ENCODE results near the gene BAG3. TPM values are rescaled to one million over a fixed set of nuclear protein-coding genes. Genes with fewer than 3 reads are reported as not detected.

The BAG3 gene
- polyA plus RNA-seq, 1 donor from 2014 or later = 0.61 TPM

GRCh38 chr10:119642556-119643111 lies 8.5 kb upstream of the BAG3 start:
- Histone ChIP-seq H3K9me2 (ENCODE audit: insufficient read depth, low read length) (no peaks in the 10 kb centered on the region), H2AFZ (ENCODE audit: low read depth, low read length) (no peak overlapping the region), H3K79me2 (replicated peaks; ENCODE audit: insufficient read depth, low read length) (no peaks in the 10 kb centered on the region), H3K36me3 (ENCODE audit: insufficient read depth, low read length) (no peaks in the 10 kb centered on the region), H3K27ac (ENCODE audit: low read length) (no peak overlapping the region), H3F3A (ENCODE audit: insufficient read depth, low read length, poor library complexity, severe bottlenecking) (no peaks in the 10 kb centered on the region), H3K4me3 (ENCODE audit: low read length) (no peak overlapping the region), H3K27me3 (ENCODE audit: insufficient read depth, low read depth, low read length) (no peaks in the 10 kb centered on the region), H4K20me1 (ENCODE audit: insufficient read depth) (no peaks in the 10 kb centered on the region), H3K4me2 (ENCODE audit: low read length) (no peak overlapping the region), H3K9ac (ENCODE audit: low read length) (no peak overlapping the region), H3K9me3 (ENCODE audit: low read length) (no peaks in the 10 kb centered on the region)
- no peak for TF ChIP-seq MXI1 (conservative IDR thresholded peaks at IDR 0.05; ENCODE audit: poor library complexity, severe bottlenecking)
- no peak for TF ChIP-seq SMC3 (conservative IDR thresholded peaks at IDR 0.05; ENCODE audit: poor library complexity)
- no peak for TF ChIP-seq CTCF (IDR thresholded peaks at IDR 0.05; ENCODE audit: poor library complexity, severe bottlenecking)
- TF ChIP-seq RAD21 (conservative IDR thresholded peaks at IDR 0.05) = no peak
- no peak for TF ChIP-seq REST (IDR thresholded peaks at IDR 0.05; ENCODE audit: borderline replicate concordance)
- no peak for TF ChIP-seq EZH2 (IDR thresholded peaks at IDR 0.05; ENCODE audit: borderline replicate concordance, insufficient read depth, low read length, poor library complexity, severe bottlenecking)
- TF ChIP-seq POLR2AphosphoS5 (IDR thresholded peaks at IDR 0.05) = no peak
- no peak for TF ChIP-seq EP300 (conservative IDR thresholded peaks at IDR 0.05; ENCODE audit: poor library complexity, severe bottlenecking)
- TF ChIP-seq TAF1 (IDR thresholded peaks at IDR 0.05; ENCODE audit: low read depth) = no peak

GRCh38 chr10:119643306-119644204 lies 7.6 kb upstream of the BAG3 start:
- no peak overlapping the region for H3K9ac ChIP-seq (ENCODE audit: low read length)
- no peak overlapping the region for H3K27ac ChIP-seq (ENCODE audit: low read length)
- H4K20me1 ChIP-seq (ENCODE audit: insufficient read depth) = no peaks in the 10 kb centered on the region
- no peak overlapping the region for H3K4me3 ChIP-seq (ENCODE audit: low read length)
- H3K9me3 ChIP-seq (ENCODE audit: low read length) = no peaks in the 10 kb centered on the region
- H3K36me3 ChIP-seq (ENCODE audit: insufficient read depth, low read length) = no peaks in the 10 kb centered on the region
- no peaks in the 10 kb centered on the region for H3F3A ChIP-seq (ENCODE audit: insufficient read depth, low read length, poor library complexity, severe bottlenecking)
- H3K27me3 ChIP-seq (ENCODE audit: insufficient read depth, low read depth, low read length) = no peaks in the 10 kb centered on the region
- no peak overlapping the region for H3K4me2 ChIP-seq (ENCODE audit: low read length)
- no peaks in the 10 kb centered on the region for H3K9me2 ChIP-seq (ENCODE audit: insufficient read depth, low read length)
- H2AFZ ChIP-seq (ENCODE audit: low read depth, low read length) = no peak overlapping the region
- no peaks in the 10 kb centered on the region for H3K79me2 ChIP-seq (replicated peaks; ENCODE audit: insufficient read depth, low read length)
- TF ChIP-seq CTCF (IDR thresholded peaks at IDR 0.05; ENCODE audit: poor library complexity, severe bottlenecking) = no peak
- no peak for TF ChIP-seq RAD21 (conservative IDR thresholded peaks at IDR 0.05)
- no peak for TF ChIP-seq EP300 (conservative IDR thresholded peaks at IDR 0.05; ENCODE audit: poor library complexity, severe bottlenecking)
- TF ChIP-seq EZH2 (IDR thresholded peaks at IDR 0.05; ENCODE audit: borderline replicate concordance, insufficient read depth, low read length, poor library complexity, severe bottlenecking) = no peak
- no peak for TF ChIP-seq SMC3 (conservative IDR thresholded peaks at IDR 0.05; ENCODE audit: poor library complexity)
- no peak for TF ChIP-seq POLR2AphosphoS5 (IDR thresholded peaks at IDR 0.05)

All from neural cell (in vitro differentiated cells).